Testis (tissue), 2 donors: Measurements from ENCODE around the gene SAP30BP.

Source experiments
- POLR2A ChIP-seq: fragments of 450-650 bp; IDR thresholded peaks from one replicate; pipeline ENCODE4 v1.6.1; 2017; ENCODE audit warnings: antibody characterized with exemption, mild to moderate bottlenecking, moderate library complexity
- TF ChIP-seq, protein P1 (sequence below), 3 experiments: fragments of 450-650 bp in 2 of 3; fragments of 200-600 bp in 1 of 3; sonication (generic) in 1 of 3; IDR thresholded peaks; one replicate each; pipeline ENCODE4 v1.5.1; 2016 to 2019; ENCODE audit warnings: antibody characterized with exemption in 3 of 3, mild to moderate bottlenecking in 2 of 3, moderate library complexity in 1 of 3

DNA sequence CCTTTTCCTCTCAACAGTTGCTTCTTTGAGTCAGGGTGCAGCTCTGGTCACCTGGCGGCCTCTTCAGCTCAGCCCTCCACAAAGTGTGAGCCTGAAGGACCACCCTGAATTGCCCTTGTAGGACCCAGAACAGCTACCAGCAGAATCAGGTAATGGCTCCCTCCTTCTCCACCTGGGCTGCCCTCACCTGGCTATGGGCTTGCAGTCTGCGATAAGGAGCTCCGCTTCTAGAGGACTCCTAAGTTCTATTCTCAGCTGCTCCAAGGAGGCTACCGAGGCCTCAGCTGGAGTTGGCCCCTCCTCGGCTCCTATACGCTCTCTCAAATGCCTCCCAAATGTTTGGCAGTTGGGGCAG, 20.5 kb upstream of the SAP30BP start:
- no peak for TF ChIP-seq POLR2A
- TF ChIP-seq, protein P1, sequence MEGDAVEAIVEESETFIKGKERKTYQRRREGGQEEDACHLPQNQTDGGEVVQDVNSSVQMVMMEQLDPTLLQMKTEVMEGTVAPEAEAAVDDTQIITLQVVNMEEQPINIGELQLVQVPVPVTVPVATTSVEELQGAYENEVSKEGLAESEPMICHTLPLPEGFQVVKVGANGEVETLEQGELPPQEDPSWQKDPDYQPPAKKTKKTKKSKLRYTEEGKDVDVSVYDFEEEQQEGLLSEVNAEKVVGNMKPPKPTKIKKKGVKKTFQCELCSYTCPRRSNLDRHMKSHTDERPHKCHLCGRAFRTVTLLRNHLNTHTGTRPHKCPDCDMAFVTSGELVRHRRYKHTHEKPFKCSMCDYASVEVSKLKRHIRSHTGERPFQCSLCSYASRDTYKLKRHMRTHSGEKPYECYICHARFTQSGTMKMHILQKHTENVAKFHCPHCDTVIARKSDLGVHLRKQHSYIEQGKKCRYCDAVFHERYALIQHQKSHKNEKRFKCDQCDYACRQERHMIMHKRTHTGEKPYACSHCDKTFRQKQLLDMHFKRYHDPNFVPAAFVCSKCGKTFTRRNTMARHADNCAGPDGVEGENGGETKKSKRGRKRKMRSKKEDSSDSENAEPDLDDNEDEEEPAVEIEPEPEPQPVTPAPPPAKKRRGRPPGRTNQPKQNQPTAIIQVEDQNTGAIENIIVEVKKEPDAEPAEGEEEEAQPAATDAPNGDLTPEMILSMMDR (IDR thresholded peaks at IDR 0.05), result no peak
